ENCODE results near the gene SERP1. TPM values are rescaled to one million over a fixed set of nuclear protein-coding genes. Genes with fewer than 3 reads are reported as not detected.

SERP1 gene
- total and polyA plus RNA-seq, 2 donors from 2014 or later, result 84.0 to 90.3 TPM

DNA sequence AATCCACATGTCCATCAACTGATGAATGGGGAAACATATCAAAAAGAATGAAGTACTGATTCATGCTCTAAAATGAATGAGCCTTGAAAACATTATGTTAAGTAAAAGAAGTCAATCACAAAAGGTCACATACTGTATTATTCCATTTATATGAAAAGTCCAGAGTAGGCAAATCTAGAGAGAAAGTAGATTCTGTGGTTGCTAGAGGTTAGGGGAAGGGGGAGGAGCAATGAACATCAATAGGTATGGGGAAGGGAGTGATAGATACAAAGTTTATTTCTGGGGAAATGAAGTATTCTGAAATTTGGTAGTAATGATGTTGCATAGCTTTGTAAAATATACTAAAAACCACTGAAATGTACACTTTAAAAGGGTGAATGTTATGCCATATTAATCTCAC, 14.5 kb downstream of the SERP1 start:
- DNase-seq (no peak), FAIRE-seq (no peak)
- intact Hi-C loops (cut with DNase I), result no loop called here
- Histone ChIP-seq H3K4me1 (ENCODE audit: control insufficient read depth in 2 of 3, insufficient read depth in 2 of 3, low read depth in 1 of 3, low read length in 3 of 3) (no peaks in the 10 kb centered on the region), H3K27me3 (ENCODE audit: control insufficient read depth, insufficient read depth, low read length) (no peaks in the 10 kb centered on the region), H3K36me3 (ENCODE audit: control insufficient read depth in 2 of 3, insufficient read depth in 3 of 3, low read length in 3 of 3) (no peaks in the 10 kb centered on the region), H3K27ac (ENCODE audit: low read depth in 2 of 2, low read length in 2 of 2) (no peak overlapping the region), H3K9me3 (ENCODE audit: control insufficient read depth in 2 of 3, insufficient read depth in 1 of 3, low read length in 3 of 3) (no peaks in the 10 kb centered on the region), H3K9ac (ENCODE audit: low read length in 3 of 3) (no peak overlapping the region), H3K4me3 (ENCODE audit: low read length in 3 of 3) (no peak overlapping the region)
- no peak for TF ChIP-seq CTCF (IDR thresholded peaks at IDR 0.05; ENCODE audit: borderline replicate concordance, extremely low read depth, insufficient read depth)

DNA sequence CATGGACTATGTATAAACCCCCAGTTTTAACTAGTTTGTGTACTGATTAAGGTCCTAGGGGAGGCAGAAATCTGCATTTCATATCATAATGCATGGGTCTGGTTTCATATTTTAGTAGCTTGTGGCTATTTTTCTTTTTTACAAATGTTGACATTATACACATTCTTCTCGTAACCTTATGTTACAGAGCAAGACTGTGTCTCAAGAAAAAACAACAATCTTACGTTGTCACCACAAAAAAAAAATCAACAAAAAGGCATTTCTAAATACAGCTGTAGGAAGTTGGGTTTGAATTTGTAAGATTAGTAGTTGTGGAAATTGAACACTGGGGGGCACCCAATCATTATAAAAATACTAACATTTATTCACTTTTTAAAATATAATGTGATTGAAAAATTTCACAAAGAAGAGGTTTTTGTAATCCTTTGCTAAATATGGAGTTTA, 17.9 kb downstream of the SERP1 start:
- Histone ChIP-seq H3K9ac (ENCODE audit: low read length in 3 of 3) (no peak overlapping the region), H3K36me3 (ENCODE audit: control insufficient read depth in 2 of 3, insufficient read depth in 3 of 3, low read length in 3 of 3) (no peaks in the 10 kb centered on the region), H3K9me3 (ENCODE audit: control insufficient read depth in 2 of 3, insufficient read depth in 1 of 3, low read length in 3 of 3) (no peaks in the 10 kb centered on the region), H3K27ac (ENCODE audit: low read depth in 2 of 2, low read length in 2 of 2) (no peak overlapping the region), H3K27me3 (ENCODE audit: control insufficient read depth, insufficient read depth, low read length) (no peaks in the 10 kb centered on the region), H3K4me3 (ENCODE audit: low read length in 3 of 3) (no peak overlapping the region), H3K4me1 (ENCODE audit: control insufficient read depth in 2 of 3, insufficient read depth in 2 of 3, low read depth in 1 of 3, low read length in 3 of 3) (no peaks in the 10 kb centered on the region)
- peak; percentile 98 for FAIRE-seq
- DNase-seq, result peak in 2 of 5 donors; percentile 17 to 66
- intact Hi-C loops (cut with DNase I), result no loop called here
- no peak for TF ChIP-seq CTCF (IDR thresholded peaks at IDR 0.05; ENCODE audit: borderline replicate concordance, extremely low read depth, insufficient read depth)

DNA sequence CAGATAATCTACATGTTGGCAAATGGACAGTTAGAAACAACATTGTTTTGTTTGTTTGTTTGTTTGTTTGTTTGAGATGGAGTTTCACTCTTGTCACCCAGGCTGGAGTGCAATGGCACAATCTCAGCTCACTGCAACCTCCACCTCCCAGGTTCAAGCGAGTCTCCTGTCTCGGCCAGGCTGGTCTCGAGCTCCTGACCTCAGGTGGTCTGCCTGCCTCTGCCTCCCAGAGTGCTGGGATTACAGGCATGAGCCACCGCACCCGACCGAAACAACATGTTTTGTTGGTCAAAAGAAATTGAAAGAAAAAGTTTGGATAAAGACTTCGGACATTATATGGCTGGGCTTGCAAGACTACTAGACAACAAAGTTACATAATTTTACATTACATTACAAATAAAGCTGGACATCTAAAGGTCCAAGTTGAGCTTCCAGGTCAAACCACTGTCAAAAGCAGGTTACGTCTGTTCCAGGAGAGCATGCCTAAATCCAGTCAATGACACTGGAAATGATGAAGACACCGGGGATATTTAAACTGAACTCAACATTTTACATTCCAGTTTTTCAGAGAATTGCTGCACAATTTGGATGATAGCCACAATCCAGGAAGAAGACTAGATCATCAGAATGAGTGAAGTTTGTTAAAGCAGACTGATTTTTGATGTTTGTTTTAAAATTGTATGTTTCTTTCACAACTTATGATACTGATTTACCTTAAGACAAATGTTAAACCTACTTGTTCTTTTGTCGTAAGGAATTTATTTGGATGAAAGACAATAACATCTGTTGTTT, 18.6 kb downstream of the SERP1 start:
- no peaks in the 10 kb centered on the region for H3K36me3 ChIP-seq (ENCODE audit: control insufficient read depth in 2 of 3, insufficient read depth in 3 of 3, low read length in 3 of 3)
- DNase-seq (no peak), FAIRE-seq (no peak)
- H3K27me3 ChIP-seq (ENCODE audit: control insufficient read depth, insufficient read depth, low read length), result no peaks in the 10 kb centered on the region
- H3K4me1 ChIP-seq (ENCODE audit: control insufficient read depth in 2 of 3, insufficient read depth in 2 of 3, low read depth in 1 of 3, low read length in 3 of 3), result no peaks in the 10 kb centered on the region
- no peak for TF ChIP-seq CTCF (IDR thresholded peaks at IDR 0.05; ENCODE audit: borderline replicate concordance, extremely low read depth, insufficient read depth)
- no peak overlapping the region for H3K4me3 ChIP-seq (ENCODE audit: low read length in 3 of 3)
- no peak overlapping the region for H3K9ac ChIP-seq (ENCODE audit: low read length in 3 of 3)
- H3K9me3 ChIP-seq (ENCODE audit: control insufficient read depth in 2 of 3, insufficient read depth in 1 of 3, low read length in 3 of 3), result no peaks in the 10 kb centered on the region
- intact Hi-C loops (cut with DNase I), result no loop called here
- no peak overlapping the region for H3K27ac ChIP-seq (ENCODE audit: low read depth in 2 of 2, low read length in 2 of 2)
